ENCODE results near the gene MAT1A.
"Not testable (repeated sequence)": the region's sequence is repeated elsewhere in the genome, so short reads cannot be mapped to it uniquely, and the experiment has no call there.

MAT1A gene

GRCh38 chr10:80289451-80290287 is at the start of gene MAT1A:
TSS of gene MAT1A (minus strand) at chr10:80289658. CDS start at chr10:80289423, 235 bp downstream.
- peak; percentile 16 for DNase-seq (ENCODE audit: low read depth)

- no peak for DNase-seq (ENCODE audit: low read depth)
Observed at GRCh38 chr10:80333983-80334382, 44.5 kb upstream of the MAT1A start.

GRCh38 chr10:80324891-80325364 is 35.5 kb upstream of the MAT1A start:
- no peak for DNase-seq (ENCODE audit: low read depth)

GRCh38 chr10:80324086-80324485 is 34.6 kb upstream of the MAT1A start:
- peak; percentile 54 for DNase-seq (ENCODE audit: low read depth)

- no peak for DNase-seq (ENCODE audit: low read depth)
Observed at GRCh38 chr10:80323311-80323710, 33.9 kb upstream of the MAT1A start.

GRCh38 chr10:80322711-80323110 is 33.3 kb upstream of the MAT1A start:
- no peak for DNase-seq (ENCODE audit: low read depth)

- DNase-seq (ENCODE audit: low read depth): no peak
Observed at GRCh38 chr10:80322158-80322557, 32.7 kb upstream of the MAT1A start.

GRCh38 chr10:80321183-80321582 is 31.7 kb upstream of the MAT1A start:
- no peak for DNase-seq (ENCODE audit: low read depth)

GRCh38 chr10:80320377-80320776 is 30.9 kb upstream of the MAT1A start:
- no peak for DNase-seq (ENCODE audit: low read depth)

- no peak for DNase-seq (ENCODE audit: low read depth)
Observed at GRCh38 chr10:80319725-80320290, 30.4 kb upstream of the MAT1A start.

- DNase-seq (ENCODE audit: low read depth): no peak
Observed at GRCh38 chr10:80319318-80319717, 29.9 kb upstream of the MAT1A start.

GRCh38 chr10:80318742-80319141 is 29.3 kb upstream of the MAT1A start:
- DNase-seq (ENCODE audit: low read depth): no peak

GRCh38 chr10:80315391-80315790 is 25.9 kb upstream of the MAT1A start:
- no peak for DNase-seq (ENCODE audit: low read depth)

GRCh38 chr10:80313523-80313922 is 24.1 kb upstream of the MAT1A start:
- DNase-seq (ENCODE audit: low read depth): no peak

GRCh38 chr10:80305989-80306388 is 16.5 kb upstream of the MAT1A start:
- DNase-seq (ENCODE audit: low read depth): not testable (repeated sequence)

GRCh38 chr10:80296942-80297341 is 7.5 kb upstream of the MAT1A start:
- DNase-seq (ENCODE audit: low read depth): no peak

GRCh38 chr10:80292607-80293239 is 3.3 kb upstream of the MAT1A start:
- no peak for DNase-seq (ENCODE audit: low read depth)

GRCh38 chr10:80290474-80291220 is 1.2 kb upstream of the MAT1A start:
- no peak for DNase-seq (ENCODE audit: low read depth)

- no peak for DNase-seq (ENCODE audit: low read depth)
Observed at GRCh38 chr10:80288849-80289248, 609 bp downstream of the MAT1A start.

GRCh38 chr10:80284522-80284921 is 4.9 kb downstream of the MAT1A start:
- no peak for DNase-seq (ENCODE audit: low read depth)

GRCh38 chr10:80283536-80284199 is 5.8 kb downstream of the MAT1A start:
- DNase-seq (ENCODE audit: low read depth): no peak

GRCh38 chr10:80283119-80283518 is 6.3 kb downstream of the MAT1A start:
- DNase-seq (ENCODE audit: low read depth): no peak

Data from ELR (cell line).